A673 (cell line): ENCODE measurements around the gene TMEM171. TPM values are rescaled to one million over a fixed set of nuclear protein-coding genes. Genes with fewer than 3 reads are reported as not detected.

Experiments used
- BruUV-seq: library from RNA; stranded (reverse); fragments of 400-500 nt; replicated peaks from 2 replicates; lab custom pipeline; 2021; lab: Mats Ljungman, UMichigan
- CTCF ChIA-PET: fragments of 300-600 bp; sonication (Branson Sonifier 250); formaldehyde crosslinking; loops from one replicate; lab custom pipeline; 2022; ENCODE audit warnings: antibody characterized with exemption; lab: Charles Lee
- POLR2A ChIA-PET: fragments of 300-600 bp; sonication (Branson Sonifier 250); formaldehyde crosslinking; loops from one replicate; lab custom pipeline; 2022; ENCODE audit warnings: antibody characterized with exemption; ENCODE audit not compliant: low non-redundant PET; lab: Charles Lee
- DNase-seq: peaks from one replicate; pipeline ENCODE4 v3.0.0-alpha.2; 2015; ENCODE audit warnings: low spot score
- H3K27ac ChIP-seq: fragments of 200-600 bp; sonication (generic); 2 replicates; pipeline ENCODE4 v1.5.1; 2016; ENCODE audit warnings: mixed run types, low read depth, mild to moderate bottlenecking, mixed read lengths, antibody characterized with exemption, low read length; ENCODE audit not compliant: poor library complexity, severe bottlenecking
- H3K27me3 ChIP-seq: fragments of 200-600 bp; sonication (generic); replicated peaks from 2 replicates; pipeline ENCODE4 v1.6.1; 2017; ENCODE audit warnings: mixed run types, low read depth, mild to moderate bottlenecking, mixed read lengths, antibody characterized with exemption, low read length; ENCODE audit not compliant: insufficient read depth, poor library complexity
- H3K36me3 ChIP-seq: fragments of 200-600 bp; sonication (generic); 2 replicates; pipeline ENCODE4 v1.6.1; 2016; ENCODE audit warnings: mixed run types, mild to moderate bottlenecking, mixed read lengths, antibody characterized with exemption, low read length; ENCODE audit not compliant: insufficient read depth, poor library complexity, severe bottlenecking
- H3K4me1 ChIP-seq: fragments of 200-600 bp; sonication (generic); 2 replicates; pipeline ENCODE4 v1.6.1; 2017; ENCODE audit warnings: mixed run types, mild to moderate bottlenecking, mixed read lengths, antibody characterized with exemption, low read length; ENCODE audit not compliant: insufficient read depth, poor library complexity, severe bottlenecking
- H3K4me3 ChIP-seq: fragments of 200-600 bp; sonication (generic); 2 replicates; pipeline ENCODE4 v1.5.1; 2016; ENCODE audit warnings: low read depth, mixed run types, mild to moderate bottlenecking, mixed read lengths, low read length; ENCODE audit not compliant: poor library complexity, severe bottlenecking
- H3K9me3 ChIP-seq: fragments of 200-600 bp; sonication (generic); 2 replicates; pipeline ENCODE4 v1.6.1; 2016; ENCODE audit warnings: mixed run types, low read depth, mild to moderate bottlenecking, mixed read lengths, antibody characterized with exemption, low read length; ENCODE audit not compliant: poor library complexity, severe bottlenecking
- CTCF ChIP-seq: fragments of 300-800, 200-600 bp; sonication (generic); conservative IDR thresholded peaks from 2 replicates; pipeline ENCODE4 v1.5.1; 2017; ENCODE audit warnings: low read depth, mild to moderate bottlenecking, antibody characterized with exemption, low read length, moderate library complexity, mixed read lengths
- EZH2 ChIP-seq: fragments of 200-600 bp; sonication (generic); IDR thresholded peaks from 2 replicates; pipeline ENCODE4 v1.6.1; 2017; ENCODE audit warnings: borderline replicate concordance, low read depth, mild to moderate bottlenecking, mixed read lengths, antibody characterized with exemption, low read length; ENCODE audit not compliant: poor library complexity, severe bottlenecking
- intact Hi-C: fragments of 100-400 bp; cut with micrococcal nuclease; formaldehyde crosslinking; loops from one replicate; pipeline ENCODE4 v1.10.0; 2022; ENCODE audit not compliant: unreplicated experiment
- total RNA-seq: library from RNA; stranded (reverse); gene quantifications from 2 replicates; pipeline ENCODE4 v1.2.3, GENCODE V29; 2021

The TMEM171 gene
- total RNA-seq, 1 experiment from 2014 or later, result 2.6 TPM

- H3K36me3 ChIP-seq, result no peaks in the 10 kb centered on the region
- intact Hi-C loops, result no loop called here
- TF ChIP-seq CTCF, result no peak
- no peak for TF ChIP-seq EZH2
- H3K27ac ChIP-seq, result no peak overlapping the region
- CTCF ChIA-PET, result interaction anchor here (0.6 kb wide), 1 partner anchor 11 kb away, joined by 3 read pairs; no protein-coding TSS in a partner anchor
- H3K27me3 ChIP-seq, result no peaks in the 10 kb centered on the region
- DNase-seq, result no peak
- H3K4me1 ChIP-seq, result no peaks in the 10 kb centered on the region
- POLR2A ChIA-PET, result no interaction called here
- BruUV-seq, result no TSS peak
- H3K9me3 ChIP-seq, result no peaks in the 10 kb centered on the region
- H3K4me3 ChIP-seq, result no peak overlapping the region
Measured at GRCh38 chr5:73135021-73135420, 14.6 kb downstream of the TMEM171 start.

- intact Hi-C loops, result no loop called here
- H3K4me3 ChIP-seq, result no peak overlapping the region
- TF ChIP-seq EZH2 (no peak), CTCF (peak; percentile 53)
- no TSS peak for BruUV-seq
- POLR2A ChIA-PET, result no interaction called here
- no peak overlapping the region for H3K27ac ChIP-seq
- no peaks in the 10 kb centered on the region for H3K9me3 ChIP-seq
- CTCF ChIA-PET, result interaction anchor here (0.6 kb wide), 1 partner anchor 11 kb away, joined by 3 read pairs; no protein-coding TSS in a partner anchor
- H3K27me3 ChIP-seq, result no peaks in the 10 kb centered on the region
- no peaks in the 10 kb centered on the region for H3K36me3 ChIP-seq
- DNase-seq, result peak; percentile 61
- no peaks in the 10 kb centered on the region for H3K4me1 ChIP-seq
Measured at GRCh38 chr5:73135429-73136054, 15.2 kb downstream of the TMEM171 start.

GRCh38 chr5:73136055-73136562, 15.7 kb downstream of the TMEM171 start:
- Histone ChIP-seq H3K27ac (no peak overlapping the region), H3K36me3 (no peaks in the 10 kb centered on the region), H3K4me1 (no peaks in the 10 kb centered on the region), H3K9me3 (no peaks in the 10 kb centered on the region), H3K4me3 (no peak overlapping the region), H3K27me3 (no peaks in the 10 kb centered on the region)
- BruUV-seq, result no TSS peak
- no peak for TF ChIP-seq EZH2
- TF ChIP-seq CTCF, result no peak
- ChIA-PET POLR2A (no interaction called here), CTCF (no interaction called here)
- no peak for DNase-seq
- intact Hi-C loops, result no loop called here
